Activated CD8-positive, alpha-beta memory T cell treated with anti-CD3 and anti-CD28 coated beads, Interleukin-2, amount 10 ng/mL, durations not matched to agents 7 days and 5 days (primary cell): ENCODE data around the gene FOXK1. TPM values are rescaled to one million over a fixed set of nuclear protein-coding genes. Genes with fewer than 3 reads are reported as not detected.

Experiments
- ATAC-seq: fragments of 150-1000 bp; cut with Tn5 transposase; one replicate; pipeline ENCODE4 v1.10.0; 2021; ENCODE audit warnings: moderate library complexity
- CTCF ChIA-PET: fragments of 350-600 bp; sonication (Branson Sonifier 250); formaldehyde crosslinking; loops from one replicate; lab custom pipeline; 2021; ENCODE audit warnings: antibody characterized with exemption; lab: Charles Lee
- DNase-seq: peaks from one replicate; pipeline ENCODE4 v3.0.0-alpha.2; 2020
- H3K27ac Mint-ChIP-seq: one replicate; pipeline ENCODE4 v1.8.0; 2021; ENCODE audit warnings: mild to moderate bottlenecking, mixed read lengths
- H3K27me3 Mint-ChIP-seq: one replicate; pipeline ENCODE4 v1.8.0; 2021; ENCODE audit warnings: mixed read lengths
- H3K36me3 Mint-ChIP-seq: one replicate; pipeline ENCODE4 v1.8.0; 2021; ENCODE audit warnings: mild to moderate bottlenecking, mixed read lengths
- H3K4me1 Mint-ChIP-seq: one replicate; pipeline ENCODE4 v1.8.0; 2021; ENCODE audit warnings: mixed read lengths
- H3K4me3 Mint-ChIP-seq: one replicate; pipeline ENCODE4 v1.8.0; 2021; ENCODE audit warnings: mild to moderate bottlenecking, moderate library complexity, mixed read lengths
- H3K9me3 Mint-ChIP-seq: one replicate; pipeline ENCODE4 v1.8.0; 2022; ENCODE audit warnings: low read depth, mixed read lengths
- total RNA-seq, 2 experiments: library from RNA; stranded (reverse); gene quantifications; one replicate each; pipeline ENCODE4 v1.2.3, GENCODE V29; 2021

Gene FOXK1
- total RNA-seq, 2 experiments from 2014 or later: 27.1 to 31.2 TPM

- Mint-ChIP-seq H3K4me1 (no peaks in the 10 kb centered on the region), H3K27ac (no peak overlapping the region), H3K9me3 (no peaks in the 10 kb centered on the region), H3K4me3 (no peak overlapping the region), H3K36me3 (peaks cover 5% of the 10 kb centered on the region), H3K27me3 (no peaks in the 10 kb centered on the region)
- no peak for DNase-seq
- no peak for ATAC-seq
- CTCF ChIA-PET: interaction anchor here (0.6 kb wide), 1 partner anchor 100 kb away, joined by 3 read pairs; no protein-coding TSS in a partner anchor
These were observed 83.8 kb downstream of the FOXK1 start for GRCh38 chr7:4765776-4766490.

- H3K4me1 Mint-ChIP-seq: no peaks in the 10 kb centered on the region
- H3K36me3 Mint-ChIP-seq: peaks cover 5% of the 10 kb centered on the region
- no peak overlapping the region for H3K27ac Mint-ChIP-seq
- H3K9me3 Mint-ChIP-seq: no peaks in the 10 kb centered on the region
- H3K4me3 Mint-ChIP-seq: no peak overlapping the region
- no peaks in the 10 kb centered on the region for H3K27me3 Mint-ChIP-seq
- CTCF ChIA-PET: no interaction called here
- ATAC-seq (no peak), DNase-seq (no peak)
These were observed 84.8 kb downstream of the FOXK1 start for GRCh38 chr7:4766666-4767519.

GRCh38 chr7:4768597-4769569 lies 86.8 kb downstream of the FOXK1 start:
- Mint-ChIP-seq H3K27me3 (no peaks in the 10 kb centered on the region), H3K4me3 (no peak overlapping the region), H3K9me3 (no peaks in the 10 kb centered on the region), H3K36me3 (no peaks in the 10 kb centered on the region), H3K27ac (no peak overlapping the region), H3K4me1 (peaks cover 4% of the 10 kb centered on the region)
- no peak for ATAC-seq
- DNase-seq: no peak
- CTCF ChIA-PET: interaction anchor here (0.7 kb wide), 1 partner anchor 65 kb away, joined by 4 read pairs; no protein-coding TSS in a partner anchor

GRCh38 chr7:4769761-4770160 lies 87.7 kb downstream of the FOXK1 start:
- no peaks in the 10 kb centered on the region for H3K36me3 Mint-ChIP-seq
- H3K4me1 Mint-ChIP-seq: peaks cover 13% of the 10 kb centered on the region
- no peak overlapping the region for H3K27ac Mint-ChIP-seq
- CTCF ChIA-PET: no interaction called here
- H3K4me3 Mint-ChIP-seq: no peak overlapping the region
- DNase-seq (no peak), ATAC-seq (no peak)
- H3K27me3 Mint-ChIP-seq: no peaks in the 10 kb centered on the region
- H3K9me3 Mint-ChIP-seq: no peaks in the 10 kb centered on the region

- CTCF ChIA-PET: no interaction called here
- Mint-ChIP-seq H3K4me3 (no peak overlapping the region), H3K4me1 (peaks cover 17% of the 10 kb centered on the region), H3K36me3 (peaks cover 2% of the 10 kb centered on the region), H3K9me3 (no peaks in the 10 kb centered on the region), H3K27me3 (no peaks in the 10 kb centered on the region), H3K27ac (no peak overlapping the region)
- DNase-seq (no peak), ATAC-seq (no peak)
These were observed 88.8 kb downstream of the FOXK1 start for GRCh38 chr7:4770886-4771285.

GRCh38 chr7:4771737-4772136 lies 89.6 kb downstream of the FOXK1 start:
- ATAC-seq (no peak), DNase-seq (no peak)
- Mint-ChIP-seq H3K27ac (peak overlapping the region; percentile 28), H3K9me3 (no peaks in the 10 kb centered on the region), H3K4me1 (peaks cover 23% of the 10 kb centered on the region), H3K36me3 (peaks cover 5% of the 10 kb centered on the region), H3K27me3 (no peaks in the 10 kb centered on the region), H3K4me3 (no peak overlapping the region)
- CTCF ChIA-PET: no interaction called here

GRCh38 chr7:4772306-4772705 lies 90.2 kb downstream of the FOXK1 start:
- Mint-ChIP-seq H3K4me1 (peaks cover 28% of the 10 kb centered on the region), H3K27me3 (no peaks in the 10 kb centered on the region), H3K4me3 (no peak overlapping the region), H3K36me3 (peaks cover 9% of the 10 kb centered on the region), H3K27ac (no peak overlapping the region), H3K9me3 (no peaks in the 10 kb centered on the region)
- DNase-seq: no peak
- CTCF ChIA-PET: no interaction called here
- no peak for ATAC-seq

GRCh38 chr7:4774007-4774406 lies 91.9 kb downstream of the FOXK1 start:
- CTCF ChIA-PET: interaction anchor here (4.2 kb wide), 1 partner anchor 20 kb away, joined by 14 read pairs; no protein-coding TSS in a partner anchor
- Mint-ChIP-seq H3K9me3 (no peaks in the 10 kb centered on the region), H3K27ac (peak overlapping the region; percentile 92), H3K27me3 (no peaks in the 10 kb centered on the region), H3K4me1 (peaks cover 36% of the 10 kb centered on the region), H3K36me3 (peaks cover 9% of the 10 kb centered on the region), H3K4me3 (peak overlapping the region; percentile 98)
- DNase-seq (no peak), ATAC-seq (no peak)

GRCh38 chr7:4774658-4775249 lies 92.7 kb downstream of the FOXK1 start:
- peak; percentile 27 for ATAC-seq
- CTCF ChIA-PET: interaction anchor here (1.2 to 4.2 kb wide), 7 partner anchors 17 to 199 kb away, joined by 5 to 14 read pairs (median 10); no protein-coding TSS in a partner anchor
- H3K4me3 Mint-ChIP-seq: peak overlapping the region; percentile 98
- no peaks in the 10 kb centered on the region for H3K9me3 Mint-ChIP-seq
- H3K27ac Mint-ChIP-seq: peak overlapping the region; percentile 92
- peaks cover 9% of the 10 kb centered on the region for H3K36me3 Mint-ChIP-seq
- peaks cover 36% of the 10 kb centered on the region for H3K4me1 Mint-ChIP-seq
- no peaks in the 10 kb centered on the region for H3K27me3 Mint-ChIP-seq
- DNase-seq: no peak

- ATAC-seq (peak; percentile 93), DNase-seq (peak; percentile 97)
- CTCF ChIA-PET: interaction anchor here (0.8 to 4.2 kb wide), 8 partner anchors 16 to 199 kb away, joined by 4 to 14 read pairs (median 8); no protein-coding TSS in a partner anchor
- peak within 1 kb of the TSS; percentile 98 for H3K4me3 Mint-ChIP-seq
- H3K9me3 Mint-ChIP-seq: no peaks in the 10 kb centered on the region
- peaks cover 36% of the 10 kb centered on the region for H3K4me1 Mint-ChIP-seq
- peak within 1 kb of the TSS; percentile 92 for H3K27ac Mint-ChIP-seq
- H3K36me3 Mint-ChIP-seq: peaks cover 9% of the 10 kb centered on the region
- no peaks in the 10 kb centered on the region for H3K27me3 Mint-ChIP-seq
These were observed 93.3 kb downstream of the FOXK1 start, which contains the start of gene AP5Z1 for GRCh38 chr7:4775250-4775847. Gene AP5Z1, plus strand, starts transcription at chr7:4775623. Its CDS starts 93 bp downstream, at chr7:4775716.

GRCh38 chr7:4775848-4776623 lies 93.9 kb downstream of the FOXK1 start:
- CTCF ChIA-PET: interaction anchor here (0.8 to 4.2 kb wide), 8 partner anchors 16 to 198 kb away, joined by 4 to 14 read pairs (median 8); no protein-coding TSS in a partner anchor

More at GRCh38 chr7:4775848-4776623, 93.9 kb downstream of the FOXK1 start:
- no peaks in the 10 kb centered on the region for H3K27me3 Mint-ChIP-seq
- peak; percentile 74 for DNase-seq
- H3K9me3 Mint-ChIP-seq: no peaks in the 10 kb centered on the region
- peaks cover 11% of the 10 kb centered on the region for H3K36me3 Mint-ChIP-seq
- ATAC-seq: peak; percentile 34
- H3K27ac Mint-ChIP-seq: peak overlapping the region; percentile 92
- H3K4me1 Mint-ChIP-seq: peaks cover 36% of the 10 kb centered on the region
- peak overlapping the region; percentile 98 for H3K4me3 Mint-ChIP-seq
